ENCODE data around the gene ADGRL4.
"Not testable (repeated sequence)": the region's sequence is repeated elsewhere in the genome, so short reads cannot be mapped to it uniquely, and the experiment has no call there.

The ADGRL4 gene

GRCh38 chr1:78949227-78949626 is 57.3 kb downstream of the ADGRL4 start:
- H3K4me3 ChIP-seq (ENCODE audit: low read length) = no peak overlapping the region
- no peak for DNase-seq (ENCODE audit: low read depth, low spot score)

DNA sequence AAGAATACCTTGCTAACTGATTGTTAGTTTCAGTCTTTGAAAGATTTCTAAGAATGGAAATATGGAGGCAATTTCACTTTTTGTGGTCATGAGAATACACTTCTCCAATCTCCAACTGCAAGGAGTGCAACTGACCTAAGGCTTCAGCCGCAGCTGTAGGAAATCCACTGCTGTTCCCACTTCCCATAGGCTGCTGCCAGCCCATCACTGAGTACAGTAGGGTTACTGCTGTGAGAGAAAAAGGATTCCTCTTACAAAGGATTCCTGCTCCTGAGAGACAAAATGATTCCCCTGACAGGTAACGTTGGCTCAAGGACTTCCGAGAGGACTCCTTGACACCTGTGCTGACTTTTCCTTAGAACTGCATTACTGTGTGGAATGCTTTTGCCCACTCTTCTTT is 87.4 kb downstream of the ADGRL4 start:
- H3K4me3 ChIP-seq (ENCODE audit: low read length) = no peak overlapping the region
- DNase-seq (ENCODE audit: low read depth, low spot score) = no peak

DNA sequence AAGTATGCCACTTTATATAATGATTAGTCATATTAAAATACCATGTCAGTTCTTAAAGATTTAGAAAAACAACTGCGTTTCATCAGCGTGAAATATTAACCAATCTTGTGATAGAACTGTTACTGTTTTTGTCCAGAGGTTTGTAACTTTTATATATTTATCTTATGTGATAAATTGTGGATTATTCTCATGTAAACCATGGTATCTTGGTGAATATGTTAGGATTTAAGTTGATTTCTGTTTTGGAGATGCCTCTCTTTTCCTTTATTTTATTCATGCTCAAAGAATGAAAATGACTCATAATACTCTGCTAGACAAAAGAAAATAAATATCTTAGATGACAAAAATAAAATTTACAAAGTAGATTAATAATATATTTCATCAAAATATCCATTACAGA is 88.4 kb downstream of the ADGRL4 start:
- no peak for DNase-seq (ENCODE audit: low read depth, low spot score)
- H3K4me3 ChIP-seq (ENCODE audit: low read length) = no peak overlapping the region

- DNase-seq (ENCODE audit: low read depth, low spot score) = no peak
- no peak overlapping the region for H3K4me3 ChIP-seq (ENCODE audit: low read length)
These were observed 89.5 kb downstream of the ADGRL4 start for GRCh38 chr1:78916986-78917385.

DNA sequence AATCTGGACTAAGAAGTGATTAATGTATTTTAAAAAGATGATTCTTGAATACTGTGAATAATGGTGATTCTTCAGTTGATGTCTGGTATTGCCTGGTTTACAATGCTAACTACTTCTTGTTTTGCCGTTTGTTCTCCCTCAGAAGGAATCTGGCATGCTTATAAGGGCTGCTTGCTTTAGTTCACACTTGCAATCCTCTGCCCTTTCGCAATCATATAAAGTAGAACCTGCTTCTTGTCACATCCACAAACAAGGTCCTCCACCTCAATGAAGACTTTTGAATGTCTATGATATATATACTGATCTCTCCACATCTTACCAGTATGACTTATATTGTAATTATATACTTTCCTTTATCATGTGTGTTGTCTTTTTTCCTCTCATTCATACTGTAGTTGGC is 92.6 kb downstream of the ADGRL4 start:
- DNase-seq (ENCODE audit: low read depth, low spot score) = no peak
- H3K4me3 ChIP-seq (ENCODE audit: low read length) = no peak overlapping the region

GRCh38 chr1:78911956-78912880 is 94.3 kb downstream of the ADGRL4 start:
- no peak for DNase-seq (ENCODE audit: low read depth, low spot score)

GRCh38 chr1:78902641-78903040 is 103.9 kb downstream of the ADGRL4 start:
- DNase-seq (ENCODE audit: low read depth, low spot score) = no peak
- no peak overlapping the region for H3K4me3 ChIP-seq (ENCODE audit: low read length)

More at GRCh38 chr1:78911956-78912880, 94.3 kb downstream of the ADGRL4 start:
- no peak overlapping the region for H3K4me3 ChIP-seq (ENCODE audit: low read length)

DNA sequence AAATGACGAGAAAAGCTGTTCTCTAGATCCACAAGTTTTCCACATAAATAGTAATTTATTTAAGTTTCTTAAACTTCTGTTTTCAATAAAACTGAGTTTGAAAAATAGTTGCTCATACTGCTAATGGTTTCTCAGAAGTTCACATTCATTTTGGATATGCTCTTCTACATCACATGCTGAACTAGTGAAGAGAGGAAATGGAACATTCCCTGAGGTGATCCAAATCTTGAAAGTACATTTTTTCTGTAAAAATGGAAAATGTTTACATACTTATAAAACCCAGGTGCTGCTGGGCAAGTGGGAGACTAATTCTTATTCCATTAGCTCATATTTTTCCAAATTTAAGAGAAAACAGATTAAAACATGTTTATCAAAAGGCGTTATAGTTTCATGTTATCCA is 111.7 kb downstream of the ADGRL4 start:
- H3K4me3 ChIP-seq (ENCODE audit: low read length) = no peak overlapping the region
- no peak for DNase-seq (ENCODE audit: low read depth, low spot score)

GRCh38 chr1:78892260-78892840 is 114.2 kb downstream of the ADGRL4 start:
- H3K4me3 ChIP-seq (ENCODE audit: low read length) = no peak overlapping the region
- DNase-seq (ENCODE audit: low read depth, low spot score) = no peak

- DNase-seq (ENCODE audit: low read depth, low spot score) = no peak
- no peak overlapping the region for H3K4me3 ChIP-seq (ENCODE audit: low read length)
These were observed 119.1 kb downstream of the ADGRL4 start for GRCh38 chr1:78887458-78887857.

DNA sequence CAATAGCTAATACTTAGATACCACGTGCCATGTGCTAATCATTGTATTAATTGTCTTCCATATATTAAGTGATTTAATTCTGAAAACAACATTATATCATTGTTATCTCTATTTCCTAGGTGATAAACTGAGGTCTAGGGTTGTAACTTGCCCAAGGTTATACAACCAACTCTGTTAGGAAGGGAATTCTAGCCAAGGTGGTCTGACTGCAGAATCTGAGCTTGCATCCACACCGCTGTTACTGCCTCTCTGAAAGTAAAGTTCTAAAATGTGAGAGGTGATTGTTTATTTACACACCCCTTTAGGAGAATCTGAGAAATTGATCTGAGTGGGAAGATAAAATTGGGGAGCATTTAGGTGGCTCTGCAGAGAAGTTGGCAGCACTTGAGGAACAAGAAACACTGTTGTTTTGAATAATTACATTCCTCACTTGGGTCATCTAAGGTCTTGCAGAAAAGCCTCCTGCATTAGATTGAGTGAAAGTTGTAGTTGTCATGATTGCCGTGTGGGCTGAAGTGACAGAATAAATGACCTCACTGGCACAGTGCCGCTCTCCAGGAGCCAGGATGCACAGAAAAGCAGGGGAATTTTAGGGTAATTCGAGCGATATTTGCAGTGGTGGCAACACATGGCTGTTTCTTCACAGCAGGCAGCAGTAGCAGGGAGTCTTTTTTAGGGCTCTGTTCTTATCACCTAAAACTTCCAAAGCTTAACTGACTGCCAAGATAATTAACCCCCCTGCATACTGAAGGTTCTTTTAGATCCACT is 121.7 kb downstream of the ADGRL4 start:
- DNase-seq (ENCODE audit: low read depth, low spot score) = no peak
- no peak overlapping the region for H3K4me3 ChIP-seq (ENCODE audit: low read length)

DNA sequence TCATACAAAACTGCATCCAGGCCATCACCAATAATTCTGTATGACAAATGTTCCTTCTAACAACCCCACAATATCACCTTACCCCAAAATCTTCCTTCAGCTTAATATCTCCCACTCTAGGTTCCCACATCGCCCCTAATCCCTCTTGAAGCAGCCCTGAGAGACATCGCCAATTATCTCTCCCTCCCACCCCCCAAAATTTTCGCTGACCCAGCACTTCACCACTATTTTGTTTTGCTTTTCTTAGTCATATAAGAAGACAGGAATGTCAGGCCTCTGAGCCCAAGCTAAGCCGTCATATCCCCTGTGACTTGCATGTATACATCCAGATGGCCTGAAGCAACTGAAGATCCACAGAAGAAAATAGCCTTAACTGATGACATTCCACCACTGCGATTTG is 126.3 kb downstream of the ADGRL4 start:
- no peak for DNase-seq (ENCODE audit: low read depth, low spot score)
- H3K4me3 ChIP-seq (ENCODE audit: low read length) = no peak overlapping the region

DNA sequence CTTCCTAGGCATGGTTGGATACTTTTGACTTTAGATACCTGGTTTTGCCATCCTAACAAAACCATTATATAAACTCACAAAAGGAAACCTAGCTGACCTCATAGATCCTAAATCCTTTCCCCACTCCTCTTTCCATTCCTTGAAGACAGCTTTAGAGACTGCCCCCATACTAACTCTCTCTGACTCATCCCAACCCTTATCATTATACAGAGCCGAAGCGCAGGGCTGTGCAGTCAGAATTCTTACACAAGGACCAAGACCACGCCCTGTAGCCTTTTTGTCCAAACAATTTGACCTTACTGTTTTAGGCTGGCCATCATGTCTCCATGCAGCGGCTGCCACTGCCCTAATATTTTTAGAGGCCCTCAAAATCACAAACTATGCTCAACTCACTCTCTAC is 130.5 kb downstream of the ADGRL4 start:
- DNase-seq (ENCODE audit: low read depth, low spot score); H3K4me3 ChIP-seq (ENCODE audit: low read length): not testable (repeated sequence)

- DNase-seq (ENCODE audit: low read depth, low spot score); H3K4me3 ChIP-seq (ENCODE audit: low read length): not testable (repeated sequence)
These were observed 133.7 kb downstream of the ADGRL4 start for GRCh38 chr1:78872801-78873200.

DNA sequence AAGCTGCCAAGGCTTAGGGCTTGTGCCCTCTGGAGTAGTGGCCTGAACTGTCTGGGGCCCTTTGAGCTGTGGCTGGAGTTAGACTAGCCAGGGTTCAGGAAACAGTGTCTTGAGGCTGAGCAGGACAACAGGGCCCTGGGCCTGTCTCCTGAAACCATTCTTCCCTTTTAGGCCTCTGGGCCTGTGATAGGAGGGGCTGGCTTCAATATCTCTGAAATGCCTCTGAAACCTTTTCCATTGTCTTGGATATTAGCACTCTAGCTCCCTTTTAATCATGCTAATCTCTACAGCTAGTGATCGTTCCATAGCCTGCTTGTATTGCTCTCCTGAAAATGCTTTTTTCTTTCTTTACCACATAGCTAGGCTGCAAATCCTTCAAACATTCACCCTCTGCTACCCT is 135.3 kb downstream of the ADGRL4 start:
- DNase-seq (ENCODE audit: low read depth, low spot score) = no peak
- no peak overlapping the region for H3K4me3 ChIP-seq (ENCODE audit: low read length)

DNA sequence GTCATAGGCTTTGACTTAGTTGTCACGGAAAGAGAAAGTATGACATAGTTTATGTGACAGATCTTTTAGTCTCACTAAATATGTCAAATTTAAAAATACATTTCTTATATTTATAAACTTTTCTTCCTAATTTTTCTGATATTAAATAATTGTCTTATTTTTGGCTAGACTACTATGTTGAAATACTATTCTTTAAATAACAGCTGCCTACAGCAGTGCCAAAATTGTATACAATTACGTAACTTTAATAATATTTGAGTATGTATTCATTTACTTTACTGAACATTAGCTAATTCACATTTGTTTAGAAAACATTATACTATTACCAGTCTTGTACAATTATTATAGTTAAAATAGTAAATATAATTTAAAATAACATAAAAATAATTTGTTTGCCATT is 137.4 kb downstream of the ADGRL4 start:
- no peak overlapping the region for H3K4me3 ChIP-seq (ENCODE audit: low read length)
- no peak for DNase-seq (ENCODE audit: low read depth, low spot score)

DNA sequence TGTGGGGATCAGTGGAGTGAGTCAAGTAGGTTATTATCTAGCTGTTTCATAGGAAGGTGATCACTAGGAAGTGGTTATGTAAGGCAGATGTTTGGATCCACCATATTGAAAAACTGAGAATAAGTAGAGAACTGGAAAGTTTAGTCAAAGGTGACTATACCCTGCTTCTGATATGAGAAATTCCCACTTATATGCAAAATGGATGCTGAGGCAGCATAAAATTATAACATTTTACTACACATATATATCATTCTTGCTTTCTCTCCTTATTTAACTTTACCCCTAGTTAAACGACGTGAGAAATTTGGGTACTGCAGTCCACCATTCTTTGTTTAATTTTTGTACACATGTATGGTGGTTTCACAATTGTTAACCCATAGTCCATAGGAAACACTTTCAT is 142.4 kb downstream of the ADGRL4 start:
- no peak overlapping the region for H3K4me3 ChIP-seq (ENCODE audit: low read length)
- no peak for DNase-seq (ENCODE audit: low read depth, low spot score)

DNA sequence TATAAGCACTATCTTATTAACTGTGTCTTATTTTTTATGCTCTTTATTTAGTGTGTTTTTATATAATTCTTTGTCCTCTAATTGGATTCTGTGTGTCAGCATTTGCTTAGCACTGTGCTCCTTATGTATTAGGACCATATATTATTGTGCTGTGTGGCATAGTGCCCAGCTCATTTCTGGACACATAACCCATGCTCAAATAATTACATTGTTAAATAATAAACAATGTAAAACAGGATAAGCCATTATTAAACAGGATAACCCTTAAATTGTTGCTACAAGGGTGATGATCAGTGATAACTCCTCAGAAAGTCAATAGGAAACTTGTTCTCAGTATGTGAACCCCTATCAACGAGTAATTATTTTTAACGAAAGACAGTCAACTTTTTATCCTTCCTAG is 150.4 kb downstream of the ADGRL4 start:
- no peak overlapping the region for H3K4me3 ChIP-seq (ENCODE audit: low read length)
- no peak for DNase-seq (ENCODE audit: low read depth, low spot score)

GRCh38 chr1:78855258-78855657 is 151.3 kb downstream of the ADGRL4 start:
- no peak overlapping the region for H3K4me3 ChIP-seq (ENCODE audit: low read length)
- peak; percentile 6 for DNase-seq (ENCODE audit: low read depth, low spot score)

- H3K4me3 ChIP-seq (ENCODE audit: low read length) = no peak overlapping the region
- DNase-seq (ENCODE audit: low read depth, low spot score) = no peak
These were observed 152.0 kb downstream of the ADGRL4 start for GRCh38 chr1:78854556-78854955.
